Posterior cingulate gyrus (tissue), 11 donors: Measurements from ENCODE around the gene INS.
"Not testable (repeated sequence)": the region's sequence is repeated elsewhere in the genome, so short reads cannot be mapped to it uniquely, and the experiment has no call there.

Experiments used
- DNase-seq, 10 donors: peaks; one replicate each; pipeline versions ENCODE4 v3.0.0 to v3.0.0-alpha.2; 2020 to 2021; ENCODE audit warnings: mixed read lengths in 3 of 10
- intact Hi-C: fragments of 100-400 bp; cut with DNase I; formaldehyde crosslinking; loops from one replicate; pipeline ENCODE4 v1.15.1; 2023

INS gene

GRCh38 chr11:2185324-2186085 lies 24.5 kb upstream of the INS start:
- no peak for DNase-seq
- intact Hi-C loops, result no loop called here

GRCh38 chr11:2182692-2183474 lies 21.9 kb upstream of the INS start:
- intact Hi-C loops, result no loop called here
- DNase-seq, result no peak

GRCh38 chr11:2182075-2182474 lies 21.1 kb upstream of the INS start:
- DNase-seq, result no peak
- intact Hi-C loops, result no loop called here

DNA sequence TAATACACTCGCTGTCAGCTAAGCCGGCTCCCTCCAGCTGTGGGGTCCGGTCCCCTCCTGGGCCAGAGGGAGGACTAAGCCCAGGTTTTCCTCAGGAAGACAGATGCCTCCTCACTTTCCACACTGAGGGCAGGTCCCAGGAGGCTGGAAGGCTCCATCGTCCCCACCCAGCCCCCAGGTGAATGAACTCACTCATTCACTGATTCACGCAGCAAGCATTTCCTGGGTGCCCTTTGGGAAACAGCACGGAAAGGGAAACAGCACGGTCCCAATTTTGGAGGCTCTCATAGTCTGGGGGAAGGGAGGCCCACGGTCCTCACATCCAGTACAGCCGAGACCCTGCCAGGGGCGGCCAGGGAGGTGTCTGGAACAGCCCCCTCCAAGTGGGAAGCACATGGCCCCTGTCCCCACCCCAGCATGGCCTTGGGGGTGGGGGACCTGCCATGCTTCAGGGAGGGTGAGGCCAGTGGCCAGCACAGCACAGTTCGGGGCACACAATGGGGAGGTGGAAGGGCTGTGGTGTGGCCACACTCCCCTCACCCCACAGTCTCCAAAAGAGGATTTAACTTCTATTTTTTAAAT lies 19.9 kb upstream of the INS start:
- no peak for DNase-seq
- intact Hi-C loops, result no loop called here

- intact Hi-C loops, result no loop called here
- DNase-seq, result no peak
Measured at GRCh38 chr11:2180347-2180746, 19.3 kb upstream of the INS start.

- intact Hi-C loops, result no loop called here
- DNase-seq, result no peak
Measured at GRCh38 chr11:2179516-2179915, 18.5 kb upstream of the INS start.

DNA sequence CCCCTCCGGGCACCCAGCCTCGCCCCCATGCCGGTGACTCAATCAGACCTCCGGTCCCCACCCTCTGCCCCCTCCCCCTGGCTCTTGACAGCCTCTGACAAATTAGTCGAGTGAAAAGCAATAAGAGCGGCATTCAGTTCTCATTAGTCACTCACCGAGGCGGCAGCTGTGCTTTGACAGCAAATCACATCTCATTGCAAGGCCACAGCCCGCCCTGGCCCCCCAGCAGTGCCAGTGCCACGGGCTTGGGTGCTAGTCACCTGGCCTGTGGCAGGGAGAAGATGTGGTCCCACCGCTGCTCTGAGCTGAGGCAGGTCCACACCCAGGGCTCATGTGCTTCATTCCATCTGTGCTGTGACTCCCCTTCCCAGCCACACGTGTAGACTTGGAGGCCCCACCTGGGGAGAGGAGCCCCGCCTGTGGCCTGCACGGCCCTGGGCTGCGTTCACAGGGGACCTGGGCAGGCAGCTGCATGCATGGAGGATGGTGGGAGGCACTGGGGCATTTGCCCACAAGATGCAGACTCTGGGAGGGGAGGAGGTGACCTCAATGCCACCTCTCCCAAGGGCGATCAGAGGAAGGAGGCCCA lies 18.0 kb upstream of the INS start:
- intact Hi-C loops, result no loop called here
- DNase-seq, result no peak

DNA sequence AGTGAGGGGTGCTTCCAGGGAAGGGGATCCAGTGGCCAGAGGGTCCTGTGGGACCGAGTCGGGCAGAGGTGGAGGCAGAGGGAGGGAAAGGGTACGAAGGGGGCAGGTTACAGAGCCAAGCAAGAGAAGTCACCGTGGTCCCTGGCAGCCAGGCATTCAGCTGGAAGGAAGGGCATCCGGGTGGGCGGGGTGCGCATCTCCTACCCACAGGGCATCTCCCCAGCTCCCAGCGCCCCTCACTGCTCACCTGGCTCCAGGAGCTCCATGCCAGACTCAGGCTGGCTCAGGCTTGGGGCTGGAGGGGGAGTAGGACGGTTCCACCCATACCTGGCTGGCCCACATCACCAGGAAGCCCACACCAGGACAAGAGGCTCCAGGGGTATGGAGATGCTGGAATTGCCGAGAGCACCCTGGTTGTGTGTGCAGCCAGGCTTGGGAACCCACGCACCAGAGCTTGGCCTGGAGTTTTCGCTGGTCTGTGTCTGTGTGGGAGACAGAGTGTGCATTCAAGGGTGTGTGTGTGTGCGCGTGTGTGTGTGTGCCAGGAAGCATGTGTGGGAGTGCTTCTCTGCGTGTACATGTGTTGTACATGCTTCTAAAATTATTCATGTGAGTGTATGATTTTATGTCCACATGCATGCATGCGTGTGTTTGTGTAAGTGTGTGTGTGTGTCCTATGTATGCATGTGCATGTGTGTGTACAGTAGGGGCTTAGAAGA lies 17.2 kb upstream of the INS start:
- intact Hi-C loops, DNase-seq: not testable (repeated sequence)

- DNase-seq, result no peak
Measured at GRCh38 chr11:2177076-2177475, 16.1 kb upstream of the INS start.

GRCh38 chr11:2176389-2176900 lies 15.4 kb upstream of the INS start:
- intact Hi-C loops, result no loop called here
- no peak for DNase-seq

More at GRCh38 chr11:2177076-2177475, 16.1 kb upstream of the INS start:
- intact Hi-C loops, result no loop called here

DNA sequence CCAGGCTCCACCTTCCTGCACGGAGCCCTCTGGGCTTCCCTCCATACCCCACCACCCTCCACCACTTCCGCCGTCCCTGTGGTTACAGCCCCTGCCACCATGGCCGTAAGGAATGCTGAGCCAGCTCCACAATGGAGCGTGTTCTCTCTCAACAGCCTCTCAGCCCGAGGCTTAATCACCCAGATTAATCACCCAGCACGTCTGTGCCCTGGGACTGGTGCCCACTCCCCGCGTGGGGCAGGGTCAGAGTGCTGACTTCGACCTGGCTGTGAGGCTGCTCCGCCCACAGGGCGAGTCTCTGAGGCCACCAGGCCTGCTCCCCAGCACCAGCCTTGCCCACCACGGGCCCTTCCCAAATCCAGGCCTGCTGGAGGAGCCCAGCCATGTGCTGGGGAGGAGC lies 14.7 kb upstream of the INS start:
- intact Hi-C loops, result no loop called here
- DNase-seq, result no peak

DNA sequence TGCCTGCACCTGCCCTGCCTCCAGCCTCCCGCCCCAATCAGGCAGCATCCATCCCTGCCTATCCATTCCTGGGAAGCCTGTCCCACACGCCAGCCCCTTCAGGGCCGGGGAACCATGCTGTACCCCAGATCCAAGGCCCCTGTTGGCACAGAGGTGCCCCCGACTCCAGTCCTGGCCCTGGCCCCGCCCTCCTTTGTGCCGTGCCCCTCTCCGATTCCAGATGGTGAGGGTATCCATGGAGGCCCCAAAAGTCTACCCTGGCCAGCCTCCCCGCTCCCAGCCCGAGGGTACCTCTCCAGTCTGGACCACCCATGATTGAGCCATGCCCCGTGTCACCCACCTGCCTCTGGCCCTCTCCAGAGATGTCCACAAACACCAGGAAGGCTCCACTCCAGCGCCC lies 13.4 kb upstream of the INS start:
- no peak for DNase-seq
- intact Hi-C loops, result no loop called here

- no peak for DNase-seq
- intact Hi-C loops, result no loop called here
Measured at GRCh38 chr11:2173761-2174160, 12.8 kb upstream of the INS start.

DNA sequence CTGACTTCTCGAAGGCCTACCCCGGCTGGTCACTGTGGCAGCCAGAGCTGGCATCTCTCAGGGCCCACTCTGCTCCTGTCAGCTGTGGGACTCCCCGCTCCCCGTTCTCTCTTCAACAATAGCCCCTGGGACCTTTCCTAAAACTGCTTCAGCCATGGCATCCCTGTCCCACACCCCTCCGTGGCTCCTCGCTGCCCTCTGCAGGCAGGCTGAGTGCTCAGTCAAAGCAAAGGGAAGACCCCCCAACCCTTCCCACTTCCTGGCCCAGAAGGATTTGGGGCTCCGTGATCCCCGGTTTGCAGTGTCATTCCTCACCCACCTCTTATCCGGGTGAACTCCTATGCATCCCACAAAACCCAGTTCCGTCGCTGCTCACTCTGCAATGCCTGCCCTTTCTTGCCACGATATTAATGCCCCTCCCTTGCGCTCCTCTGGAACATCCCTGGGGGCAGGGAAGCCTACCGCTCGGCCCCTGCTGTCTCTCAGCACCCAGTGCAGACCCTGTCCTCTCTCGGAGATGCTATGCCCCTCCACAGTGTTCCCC lies 12.2 kb upstream of the INS start:
- DNase-seq, result no peak
- intact Hi-C loops, result no loop called here

DNA sequence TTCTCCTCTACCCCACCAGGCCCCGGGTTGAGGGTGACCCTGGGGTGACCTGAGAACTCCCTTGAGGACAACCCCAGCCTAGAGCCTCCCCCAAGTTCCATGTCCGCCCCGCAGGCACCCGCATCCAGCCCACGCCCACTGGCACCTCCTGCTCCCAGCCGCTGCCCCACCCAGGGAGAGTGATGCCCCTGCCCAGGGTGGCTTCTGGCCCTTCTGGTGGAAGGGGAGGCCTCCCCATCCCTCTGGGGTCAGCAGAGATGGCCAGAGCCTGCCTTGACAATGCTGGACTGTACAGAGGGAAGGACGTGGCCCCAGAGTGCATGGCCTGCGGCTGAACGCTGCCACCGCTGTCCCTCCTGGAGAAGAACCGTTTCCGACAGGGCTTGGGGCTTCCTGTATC lies 11.7 kb upstream of the INS start:
- intact Hi-C loops, result no loop called here
- DNase-seq, result no peak

- intact Hi-C loops, result no loop called here
- DNase-seq, result no peak
Measured at GRCh38 chr11:2171591-2172003, 10.6 kb upstream of the INS start, which contains the start of gene TH. TH (minus strand) TSS chr11:2171815; CDS start chr11:2171786, 29 bp downstream.

GRCh38 chr11:2169626-2170570 lies 8.9 kb upstream of the INS start:
- no peak for DNase-seq
- intact Hi-C loops, result no loop called here

GRCh38 chr11:2169005-2169378 lies 8.0 kb upstream of the INS start:
- intact Hi-C loops, result no loop called here
- no peak for DNase-seq
